GM23338 (cell line): ENCODE measurements around the gene RPL7A.

Experiments
- CREB1 ChIP-seq: fragments of 250-450 bp; sonication (Bioruptor Pico); IDR thresholded peaks from 2 replicates; pipeline ENCODE4 v1.5.0; 2020; ENCODE audit warnings: low read depth, mild to moderate bottlenecking, moderate library complexity
- CTCF ChIP-seq, 2 experiments: fragments of 200-600 bp in 1 of 2; sonication (generic) in 1 of 2; conservative IDR thresholded peaks; 2 replicates each; pipeline versions ENCODE4 v1.5.1 to v1.6.1; 2016 to 2017; ENCODE audit warnings: antibody characterized with exemption in 2 of 2, low read depth in 2 of 2, mild to moderate bottlenecking in 2 of 2, moderate library complexity in 1 of 2
- ETS1 ChIP-seq: IDR thresholded peaks from 2 replicates; pipeline ENCODE4 v1.6.1; 2016; ENCODE audit warnings: antibody characterized with exemption
- EZH2 ChIP-seq: fragments of 200-600 bp; sonication (generic); IDR thresholded peaks from one replicate; pipeline ENCODE4 v1.8.0; 2017; ENCODE audit warnings: antibody characterized with exemption, mild to moderate bottlenecking, low read depth; ENCODE audit not compliant: unreplicated experiment
- EZH2phosphoT487 ChIP-seq: fragments of 200-600 bp; sonication (generic); IDR thresholded peaks from one replicate; pipeline ENCODE4 v1.8.1; 2018; ENCODE audit warnings: antibody characterized with exemption; ENCODE audit not compliant: unreplicated experiment
- JUNB ChIP-seq: IDR thresholded peaks from one replicate; pipeline ENCODE4 v1.6.1; 2016; ENCODE audit warnings: antibody characterized with exemption; ENCODE audit not compliant: unreplicated experiment
- POLR2AphosphoS5 ChIP-seq: IDR thresholded peaks from 2 replicates; pipeline ENCODE4 v1.6.1; 2016; ENCODE audit warnings: antibody characterized with exemption, low read depth
- REST ChIP-seq: IDR thresholded peaks from one replicate; pipeline ENCODE4 v1.6.1; 2018; ENCODE audit warnings: antibody characterized with exemption; ENCODE audit not compliant: unreplicated experiment
- STAT1 ChIP-seq: IDR thresholded peaks from one replicate; pipeline ENCODE4 v1.6.1; 2016; ENCODE audit warnings: antibody characterized with exemption; ENCODE audit not compliant: unreplicated experiment
- ZNF114 ChIP-seq: fragments of 250-450 bp; sonication (Bioruptor Pico); IDR thresholded peaks from 2 replicates; pipeline ENCODE4 v1.5.0; 2020; ENCODE audit warnings: mild to moderate bottlenecking, moderate library complexity
- ZNF462 ChIP-seq: fragments of 250-450 bp; sonication (Bioruptor Pico); IDR thresholded peaks from 2 replicates; pipeline ENCODE4 v1.5.0; 2020; ENCODE audit warnings: mild to moderate bottlenecking, moderate library complexity

- no peak for TF ChIP-seq EZH2
- TF ChIP-seq POLR2AphosphoS5 = peak; percentile 72
- peak; percentile 73 to 75 for TF ChIP-seq CTCF (conservative IDR thresholded peaks at IDR 0.05; ENCODE audit: low read depth in 2 of 2)
- no peak for TF ChIP-seq ETS1
- TF ChIP-seq EZH2phosphoT487 = no peak
- no peak for TF ChIP-seq REST
- no peak for TF ChIP-seq STAT1
- TF ChIP-seq JUNB = no peak
- 0 out of 2 replicates have a peak, but pooled peaks have one; percentile 33 for TF ChIP-seq CREB1
- no peak for TF ChIP-seq ZNF462 (CRISPR knock-in tag)
- TF ChIP-seq ZNF114 (CRISPR knock-in tag) = no peak
Measured at GRCh38 chr9:133351908-133352634, 4.1 kb downstream of the RPL7A start.
